Spleen (tissue), 7 donors: ENCODE results near the gene UBE2G1.

Experiments used
- CTCF ChIP-seq, 11 experiments: fragments of 200-600 bp in 7 of 11; fragments of 450-650 bp in 4 of 11; sonication (generic) in 4 of 11; IDR thresholded peaks in 8 of 11; conservative IDR thresholded peaks in 3 of 11; 1 replicate in 7 of 11; 2 replicates in 4 of 11; pipeline versions ENCODE4 v1.4.0 to v1.8.0; 2016 to 2021; ENCODE audit warnings: antibody characterized with exemption in 11 of 11, inconsistent platforms in 4 of 11, mild to moderate bottlenecking in 1 of 11
- POLR2A ChIP-seq, 3 donors: fragments of 450-650 bp; IDR thresholded peaks; one replicate each; pipeline ENCODE4 v1.5.1; 2017; ENCODE audit warnings: antibody characterized with exemption in 3 of 3, mild to moderate bottlenecking in 1 of 3
- donor health status: DM: no; HTN: no; CAD: no; lungs with moderate emphysema.
- donor health status: DM: no; HTN: no; CAD: no.
- donor health status: DM: no; HTN: no; CAD: no.

GRCh38 chr17:4276514-4276913, 90.0 kb downstream of the UBE2G1 start:
- TF ChIP-seq POLR2A (IDR thresholded peaks at IDR 0.05) = no peak
- no peak for TF ChIP-seq CTCF (IDR thresholded peaks at IDR 0.05 in 8 of 11, conservative IDR thresholded peaks at IDR 0.05 in 3 of 11)
